OCI-LY3 (cell line): Measurements from ENCODE around the gene TRAT1.

Experiments used
- H2AFZ ChIP-seq: fragments of 200-600, 300-600 bp; shearing (Covaris generic); 2 replicates; pipeline ENCODE4 v1.6.0; 2014; ENCODE audit warnings: antibody characterized with exemption, low read depth, low read length
- H3K27ac ChIP-seq: fragments of 200-600, 300-600 bp; sonication (generic); 2 replicates; pipeline ENCODE4 v1.5.1; 2014; ENCODE audit warnings: mild to moderate bottlenecking, low read length, moderate library complexity, mixed read lengths
- H3K27me3 ChIP-seq: fragments of 200-600, 300-600 bp; sonication (generic); 2 replicates; pipeline ENCODE4 v1.6.1; 2014; ENCODE audit warnings: low read depth, low read length, mixed read lengths
- H3K36me3 ChIP-seq: fragments of 200-600, 300-600 bp; sonication (generic); replicated peaks from 2 replicates; pipeline ENCODE3; 2014; ENCODE audit warnings: low read depth, low read length, mixed read lengths
- H3K4me1 ChIP-seq: fragments of 300-600, 200-600 bp; sonication (generic); 2 replicates; pipeline ENCODE4 v1.6.1; 2014; ENCODE audit warnings: low read length, mixed read lengths
- H3K4me2 ChIP-seq: fragments of 200-600, 300-600 bp; sonication (generic); 2 replicates; pipeline ENCODE4 v1.6.1; 2014; ENCODE audit warnings: low read length, mixed read lengths
- H3K4me3 ChIP-seq: fragments of 300-600, 200-600 bp; sonication (generic); 2 replicates; pipeline ENCODE4 v1.5.1; 2014; ENCODE audit warnings: antibody characterized with exemption, mild to moderate bottlenecking, low read length, moderate library complexity
- H3K79me2 ChIP-seq: fragments of 300-600, 200-600 bp; shearing (Covaris generic); 2 replicates; pipeline ENCODE4 v1.6.1; 2014; ENCODE audit warnings: mild to moderate bottlenecking, low read length, mixed read lengths
- H3K9ac ChIP-seq: fragments of 300-600, 200-600 bp; shearing (Covaris generic); 2 replicates; pipeline ENCODE4 v1.6.0; 2014; ENCODE audit warnings: mild to moderate bottlenecking, low read length, moderate library complexity
- H3K9me3 ChIP-seq: fragments of 200-600, 300-600 bp; shearing (Covaris generic); 2 replicates; pipeline ENCODE4 v1.6.1; 2014; ENCODE audit warnings: low read length, mixed read lengths; ENCODE audit not compliant: insufficient read depth
- H4K20me1 ChIP-seq: fragments of 200-600, 300-600 bp; sonication (generic); 2 replicates; pipeline ENCODE4 v1.6.1; 2016; ENCODE audit warnings: low read length, mixed read lengths; ENCODE audit not compliant: insufficient read depth
- CTCF ChIP-seq: fragments of 200-600, 300-600 bp; sonication (generic); IDR thresholded peaks from 2 replicates; pipeline ENCODE4 v1.5.1; 2014; ENCODE audit warnings: antibody characterized with exemption, low read length, low read depth
- EZH2phosphoT487 ChIP-seq: fragments of 200-600 bp; shearing (Covaris generic); IDR thresholded peaks from 2 replicates; pipeline ENCODE4 v1.6.1; 2018; ENCODE audit warnings: antibody characterized with exemption, mixed run types, low read depth

Gene TRAT1

GRCh38 chr3:108847187-108847586, 24.6 kb downstream of the TRAT1 start:
- H3K27me3 ChIP-seq, result peaks cover 12% of the 10 kb centered on the region; the same call in 1 of the 2 replicates
- TF ChIP-seq CTCF (no peak), EZH2phosphoT487 (no peak)
- H3K9me3 ChIP-seq, result no peaks in the 10 kb centered on the region
- no peaks in the 10 kb centered on the region for H3K36me3 ChIP-seq
- H3K4me3 ChIP-seq, result no peak overlapping the region
- H2AFZ ChIP-seq, result no peak overlapping the region
- no peaks in the 10 kb centered on the region for H3K79me2 ChIP-seq
- H3K4me1 ChIP-seq, result no peaks in the 10 kb centered on the region
- H3K27ac ChIP-seq, result no peak overlapping the region
- no peak overlapping the region for H3K4me2 ChIP-seq
- no peak overlapping the region for H3K9ac ChIP-seq
- no peaks in the 10 kb centered on the region for H4K20me1 ChIP-seq

- no peaks in the 10 kb centered on the region for H3K4me1 ChIP-seq
- no peaks in the 10 kb centered on the region for H4K20me1 ChIP-seq
- no peaks in the 10 kb centered on the region for H3K36me3 ChIP-seq
- no peak overlapping the region for H3K9ac ChIP-seq
- no peaks in the 10 kb centered on the region for H3K9me3 ChIP-seq
- H3K27ac ChIP-seq, result no peak overlapping the region
- H3K4me3 ChIP-seq, result no peak overlapping the region
- no peaks in the 10 kb centered on the region for H3K79me2 ChIP-seq
- no peak overlapping the region for H3K4me2 ChIP-seq
- H2AFZ ChIP-seq, result no peak overlapping the region
- TF ChIP-seq CTCF (no peak), EZH2phosphoT487 (no peak)
- peaks cover 12% of the 10 kb centered on the region; the same call in 1 of the 2 replicates for H3K27me3 ChIP-seq
Observed at GRCh38 chr3:108849075-108849474, 26.5 kb downstream of the TRAT1 start.

GRCh38 chr3:108861401-108861800, 38.8 kb downstream of the TRAT1 start:
- no peaks in the 10 kb centered on the region for H4K20me1 ChIP-seq
- H3K36me3 ChIP-seq, result no peaks in the 10 kb centered on the region
- H3K4me1 ChIP-seq, result peaks cover 5% of the 10 kb centered on the region
- H3K4me2 ChIP-seq, result no peak overlapping the region
- no peak overlapping the region for H3K4me3 ChIP-seq
- H3K9ac ChIP-seq, result no peak overlapping the region
- no peak overlapping the region for H2AFZ ChIP-seq
- H3K9me3 ChIP-seq, result no peaks in the 10 kb centered on the region
- TF ChIP-seq CTCF (no peak), EZH2phosphoT487 (no peak)
- no peak overlapping the region for H3K27ac ChIP-seq
- no peaks in the 10 kb centered on the region for H3K79me2 ChIP-seq
- H3K27me3 ChIP-seq, result no peaks in the 10 kb centered on the region

- Histone ChIP-seq H3K4me2 (no peak overlapping the region), H3K9me3 (no peaks in the 10 kb centered on the region), H3K36me3 (no peaks in the 10 kb centered on the region), H4K20me1 (no peaks in the 10 kb centered on the region), H3K4me1 (peaks cover 5% of the 10 kb centered on the region), H3K9ac (no peak overlapping the region), H2AFZ (peak overlapping the region; percentile 56; the same call in 1 of the 2 replicates), H3K4me3 (no peak overlapping the region), H3K27ac (no peak overlapping the region), H3K79me2 (no peaks in the 10 kb centered on the region), H3K27me3 (no peaks in the 10 kb centered on the region)
- TF ChIP-seq EZH2phosphoT487 (no peak), CTCF (no peak)
Observed at GRCh38 chr3:108862865-108863798, 40.5 kb downstream of the TRAT1 start.
